ENCODE measurements around the gene CST9. TPM values are rescaled to one million over a fixed set of nuclear protein-coding genes. Genes with fewer than 3 reads are reported as not detected.

The CST9 gene, protein sequence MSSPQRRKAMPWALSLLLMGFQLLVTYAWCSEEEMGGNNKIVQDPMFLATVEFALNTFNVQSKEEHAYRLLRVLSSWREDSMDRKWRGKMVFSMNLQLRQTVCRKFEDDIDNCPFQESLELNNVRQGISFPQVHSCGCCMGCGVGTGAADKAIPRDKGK
- not detected for polyA plus RNA-seq (2013, experiment 1 of 2)
- not detected for polyA plus RNA-seq (2013, experiment 2 of 2)

DNA sequence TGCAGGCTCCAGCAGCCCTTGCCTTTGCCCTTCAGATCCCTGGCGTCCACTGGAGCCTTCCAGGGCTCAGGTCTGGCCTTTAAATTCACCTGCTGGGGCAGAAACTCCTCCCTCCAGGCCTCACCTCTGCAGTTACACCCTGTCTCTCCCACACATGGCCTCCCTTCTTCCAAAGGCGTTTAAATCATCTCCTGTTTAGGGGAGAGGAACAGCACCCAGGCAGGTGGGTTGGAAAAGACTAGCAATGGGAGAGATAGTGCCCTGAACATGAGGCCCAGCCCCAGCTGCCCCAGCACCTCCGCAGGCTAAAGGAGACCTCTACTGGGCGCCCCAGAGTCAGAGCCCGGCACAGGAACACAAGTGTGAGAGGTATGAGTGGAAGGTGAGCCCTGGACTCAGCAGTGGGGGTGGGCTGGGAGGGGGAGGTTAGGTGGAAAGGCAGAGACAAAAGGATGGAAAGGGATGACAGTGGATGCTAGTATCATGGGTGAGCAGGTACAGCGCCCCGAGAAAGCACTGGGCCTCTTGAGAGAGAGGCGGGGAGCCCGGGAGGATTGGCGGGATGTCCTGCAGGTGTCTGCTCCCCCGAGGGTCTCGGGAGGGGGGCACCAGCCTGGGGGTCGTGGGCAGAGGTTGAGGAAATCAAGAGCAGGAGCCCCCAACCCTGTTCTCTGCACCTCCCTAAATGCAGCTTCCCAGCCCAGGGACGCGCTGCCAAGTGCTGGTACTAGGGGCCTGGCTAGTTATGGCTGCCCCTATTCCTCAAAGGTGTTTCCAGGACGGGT is at the start of gene CST9:
CST9 (minus strand) TSS at position 51 of the 785 bp plus-strand sequence. CDS start 53 bp downstream, outside the sequence.
- Histone ChIP-seq H3K36me3 (replicated peaks in 1 of 2; ENCODE audit: control insufficient read depth in 2 of 2, insufficient read depth in 2 of 2, low read length in 2 of 2) (no peaks in the 10 kb centered on the region), H3K18ac (ENCODE audit: low read length) (peak within 1 kb of the TSS; percentile 42), H4K8ac (ENCODE audit: low read depth, low read length) (no peak within 1 kb of the TSS), H2BK5ac (ENCODE audit: low read length) (no peak within 1 kb of the TSS), H3K4me3 (ENCODE audit: low read length in 2 of 2) (no peak within 1 kb of the TSS), H3K79me1 (ENCODE audit: low read depth, low read length) (no peaks in the 10 kb centered on the region), H3K27ac (replicated peaks; ENCODE audit: low read length) (no peak within 1 kb of the TSS), H2AFZ (ENCODE audit: low read length) (peak within 1 kb of the TSS; percentile 12), H3K9me3 (replicated peaks in 1 of 2; ENCODE audit: control insufficient read depth in 2 of 2, insufficient read depth in 1 of 2, low read depth in 1 of 2, low read length in 2 of 2) (no peaks in the 10 kb centered on the region), H3K14ac (ENCODE audit: low read length) (no peak within 1 kb of the TSS), H3K4me1 (ENCODE audit: control insufficient read depth in 2 of 2, insufficient read depth in 1 of 2, low read depth in 1 of 2, low read length in 2 of 2) (peaks cover 0 to 9% of the 10 kb centered on the region in 2 donors), H2BK120ac (ENCODE audit: low read depth, low read length) (no peak within 1 kb of the TSS), H4K91ac (ENCODE audit: low read depth, low read length, poor library complexity) (no peak within 1 kb of the TSS), H3K9ac (ENCODE audit: low read depth, low read length, poor library complexity) (peak within 1 kb of the TSS; percentile 25), H3K4ac (ENCODE audit: low read length) (no peak within 1 kb of the TSS), H2BK15ac (ENCODE audit: low read length) (no peak within 1 kb of the TSS), H3K23ac (ENCODE audit: low read depth, low read length, poor library complexity) (no peak within 1 kb of the TSS), H2BK12ac (ENCODE audit: low read length) (no peak within 1 kb of the TSS), H2AK5ac (ENCODE audit: low read depth, low read length) (peak within 1 kb of the TSS; percentile 48), H3K4me2 (ENCODE audit: insufficient read depth, low read length, poor library complexity, severe bottlenecking) (no peak within 1 kb of the TSS), H3K27me3 (ENCODE audit: control insufficient read depth in 3 of 3, insufficient read depth in 3 of 3, low read depth in 1 of 3, low read length in 3 of 3) (peaks cover 0 to 41% (median 0%) of the 10 kb centered on the region in 3 experiments)
- WGBS, 2 donors (ENCODE audit: extremely low coverage in 2 of 2, insufficient read length in 2 of 2, insufficient replicate concordance in 1 of 2) = no CpG with 5 or more reads among the region's 16 CpGs
- no peak for DNase-seq (ENCODE audit: low spot score)

DNA sequence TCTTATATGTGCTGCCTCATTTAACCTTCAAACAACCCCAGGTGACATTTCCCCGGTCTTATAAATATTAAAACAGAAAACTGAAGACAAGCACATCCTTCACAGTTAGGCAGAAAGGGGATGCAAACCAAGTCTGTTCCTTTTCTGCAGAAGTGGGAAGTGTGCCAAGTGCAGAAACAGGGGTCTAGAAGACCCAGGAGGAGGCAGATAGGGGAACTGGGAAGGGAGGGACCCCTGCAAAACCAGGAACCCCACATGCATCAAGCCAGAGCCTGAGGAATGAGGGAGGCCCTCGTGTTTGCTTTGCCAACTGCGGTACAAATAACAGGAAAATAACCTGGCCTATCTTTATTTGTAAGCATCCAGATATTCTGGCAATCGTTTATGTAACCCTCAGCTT is 49.0 kb upstream of the CST9 start:
- H3K27me3 ChIP-seq (ENCODE audit: control insufficient read depth in 3 of 3, insufficient read depth in 3 of 3, low read depth in 1 of 3, low read length in 3 of 3) = peaks cover 0 to 44% (median 0%) of the 10 kb centered on the region in 3 experiments
- no peak overlapping the region for H4K91ac ChIP-seq (ENCODE audit: low read depth, low read length, poor library complexity)
- H3K14ac ChIP-seq (ENCODE audit: low read length) = no peak overlapping the region
- H3K4me3 ChIP-seq (ENCODE audit: low read length in 2 of 2) = no peak overlapping the region
- H3K4ac ChIP-seq (ENCODE audit: low read length) = no peak overlapping the region
- no peaks in the 10 kb centered on the region for H3K4me1 ChIP-seq (ENCODE audit: control insufficient read depth in 2 of 2, insufficient read depth in 1 of 2, low read depth in 1 of 2, low read length in 2 of 2)
- WGBS, 2 donors (ENCODE audit: extremely low coverage in 2 of 2, insufficient read length in 2 of 2, insufficient replicate concordance in 1 of 2) = no CpG with 5 or more reads among the region's 4 CpGs
- no peaks in the 10 kb centered on the region for H3K79me1 ChIP-seq (ENCODE audit: low read depth, low read length)
- H2BK120ac ChIP-seq (ENCODE audit: low read depth, low read length) = no peak overlapping the region
- no peak overlapping the region for H3K18ac ChIP-seq (ENCODE audit: low read length)
- no peak overlapping the region for H2BK12ac ChIP-seq (ENCODE audit: low read length)
- H3K23ac ChIP-seq (ENCODE audit: low read depth, low read length, poor library complexity) = no peak overlapping the region
- H2BK15ac ChIP-seq (ENCODE audit: low read length) = no peak overlapping the region
- H3K4me2 ChIP-seq (ENCODE audit: insufficient read depth, low read length, poor library complexity, severe bottlenecking) = no peak overlapping the region
- no peak overlapping the region for H3K9ac ChIP-seq (ENCODE audit: low read depth, low read length, poor library complexity)
- no peaks in the 10 kb centered on the region for H3K36me3 ChIP-seq (replicated peaks in 1 of 2; ENCODE audit: control insufficient read depth in 2 of 2, insufficient read depth in 2 of 2, low read length in 2 of 2)
- H3K9me3 ChIP-seq (replicated peaks in 1 of 2; ENCODE audit: control insufficient read depth in 2 of 2, insufficient read depth in 1 of 2, low read depth in 1 of 2, low read length in 2 of 2) = no peaks in the 10 kb centered on the region
- H2BK5ac ChIP-seq (ENCODE audit: low read length) = no peak overlapping the region
- no peak for DNase-seq (ENCODE audit: low spot score)
- H2AK5ac ChIP-seq (ENCODE audit: low read depth, low read length) = no peak overlapping the region
- H4K8ac ChIP-seq (ENCODE audit: low read depth, low read length) = no peak overlapping the region
- H3K27ac ChIP-seq (replicated peaks; ENCODE audit: low read length) = no peak overlapping the region
- H2AFZ ChIP-seq (ENCODE audit: low read length) = no peak overlapping the region

DNA sequence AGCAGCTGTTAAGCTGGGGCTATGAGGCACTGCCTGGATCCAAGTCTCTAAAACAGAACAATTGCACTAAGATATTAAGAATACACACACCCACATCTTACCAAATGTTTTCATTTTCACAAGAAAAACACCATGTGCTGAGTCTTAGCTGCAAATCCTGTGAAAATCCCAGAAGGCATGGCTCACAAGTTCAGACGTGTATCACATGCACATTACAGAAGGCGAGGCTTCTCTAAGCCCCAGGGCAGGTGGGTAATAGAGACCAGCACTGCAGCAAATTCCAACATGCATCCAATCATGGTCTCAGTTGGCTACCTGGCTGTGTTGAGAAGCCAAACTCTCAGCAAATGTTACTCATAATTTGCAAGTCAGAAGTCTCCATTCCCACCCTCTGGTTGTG is 48.3 kb upstream of the CST9 start:
- no peak overlapping the region for H3K27ac ChIP-seq (replicated peaks; ENCODE audit: low read length)
- no peak overlapping the region for H2BK15ac ChIP-seq (ENCODE audit: low read length)
- no peaks in the 10 kb centered on the region for H3K4me1 ChIP-seq (ENCODE audit: control insufficient read depth in 2 of 2, insufficient read depth in 1 of 2, low read depth in 1 of 2, low read length in 2 of 2)
- no peak overlapping the region for H3K14ac ChIP-seq (ENCODE audit: low read length)
- no CpG with 5 or more reads among the region's 2 CpGs for WGBS, 2 donors (ENCODE audit: extremely low coverage in 2 of 2, insufficient read length in 2 of 2, insufficient replicate concordance in 1 of 2)
- H3K9me3 ChIP-seq (replicated peaks in 1 of 2; ENCODE audit: control insufficient read depth in 2 of 2, insufficient read depth in 1 of 2, low read depth in 1 of 2, low read length in 2 of 2) = no peaks in the 10 kb centered on the region
- H3K36me3 ChIP-seq (replicated peaks in 1 of 2; ENCODE audit: control insufficient read depth in 2 of 2, insufficient read depth in 2 of 2, low read length in 2 of 2) = no peaks in the 10 kb centered on the region
- H3K9ac ChIP-seq (ENCODE audit: low read depth, low read length, poor library complexity) = no peak overlapping the region
- no peak overlapping the region for H2BK120ac ChIP-seq (ENCODE audit: low read depth, low read length)
- H3K18ac ChIP-seq (ENCODE audit: low read length) = no peak overlapping the region
- H3K27me3 ChIP-seq (ENCODE audit: control insufficient read depth in 3 of 3, insufficient read depth in 3 of 3, low read depth in 1 of 3, low read length in 3 of 3) = peaks cover 0 to 44% (median 0%) of the 10 kb centered on the region in 3 experiments
- H2AK5ac ChIP-seq (ENCODE audit: low read depth, low read length) = no peak overlapping the region
- DNase-seq (ENCODE audit: low spot score) = no peak
- H2BK12ac ChIP-seq (ENCODE audit: low read length) = no peak overlapping the region
- H3K23ac ChIP-seq (ENCODE audit: low read depth, low read length, poor library complexity) = no peak overlapping the region
- H2AFZ ChIP-seq (ENCODE audit: low read length) = no peak overlapping the region
- no peak overlapping the region for H3K4ac ChIP-seq (ENCODE audit: low read length)
- H3K4me3 ChIP-seq (ENCODE audit: low read length in 2 of 2) = no peak overlapping the region
- no peaks in the 10 kb centered on the region for H3K79me1 ChIP-seq (ENCODE audit: low read depth, low read length)
- H3K4me2 ChIP-seq (ENCODE audit: insufficient read depth, low read length, poor library complexity, severe bottlenecking) = no peak overlapping the region
- no peak overlapping the region for H2BK5ac ChIP-seq (ENCODE audit: low read length)
- no peak overlapping the region for H4K8ac ChIP-seq (ENCODE audit: low read depth, low read length)
- no peak overlapping the region for H4K91ac ChIP-seq (ENCODE audit: low read depth, low read length, poor library complexity)

DNA sequence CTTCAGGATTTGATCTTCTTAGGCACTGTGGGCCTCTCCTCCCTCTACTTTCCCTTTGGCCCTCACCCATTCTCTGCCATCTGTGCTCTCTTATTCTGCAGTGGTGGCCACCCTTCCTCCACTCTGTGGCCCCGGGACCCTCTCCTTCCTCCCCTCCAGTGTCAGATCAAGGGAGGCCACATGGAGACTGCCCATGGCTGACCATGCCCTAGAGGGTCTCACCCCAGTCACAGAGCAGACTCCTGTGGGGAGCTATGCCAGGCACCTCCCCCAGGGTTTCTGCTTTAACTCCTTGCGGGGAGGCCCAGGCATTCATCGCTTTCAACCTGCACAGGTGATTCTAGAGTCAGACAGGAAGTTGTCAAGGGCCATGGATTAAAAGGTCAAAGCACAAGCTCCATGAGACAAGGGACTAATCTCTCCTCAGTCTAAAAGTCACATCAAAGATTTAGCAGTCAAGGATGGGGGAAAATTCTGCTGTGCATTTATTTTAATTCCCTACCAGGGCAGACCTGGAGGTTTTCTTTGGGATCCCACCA is 47.8 kb upstream of the CST9 start:
- Histone ChIP-seq H2BK120ac (ENCODE audit: low read depth, low read length) (no peak overlapping the region), H3K4ac (ENCODE audit: low read length) (no peak overlapping the region), H3K23ac (ENCODE audit: low read depth, low read length, poor library complexity) (no peak overlapping the region), H2BK12ac (ENCODE audit: low read length) (no peak overlapping the region), H2BK5ac (ENCODE audit: low read length) (no peak overlapping the region), H3K4me3 (ENCODE audit: low read length in 2 of 2) (no peak overlapping the region), H2AFZ (ENCODE audit: low read length) (no peak overlapping the region), H3K14ac (ENCODE audit: low read length) (no peak overlapping the region), H4K8ac (ENCODE audit: low read depth, low read length) (no peak overlapping the region), H3K9me3 (replicated peaks in 1 of 2; ENCODE audit: control insufficient read depth in 2 of 2, insufficient read depth in 1 of 2, low read depth in 1 of 2, low read length in 2 of 2) (no peaks in the 10 kb centered on the region), H3K79me1 (ENCODE audit: low read depth, low read length) (no peaks in the 10 kb centered on the region), H2BK15ac (ENCODE audit: low read length) (no peak overlapping the region), H3K18ac (ENCODE audit: low read length) (peak overlapping the region; percentile 65), H3K9ac (ENCODE audit: low read depth, low read length, poor library complexity) (no peak overlapping the region), H3K27me3 (ENCODE audit: control insufficient read depth in 3 of 3, insufficient read depth in 3 of 3, low read depth in 1 of 3, low read length in 3 of 3) (peaks cover 0 to 43% (median 0%) of the 10 kb centered on the region in 3 experiments), H3K36me3 (replicated peaks in 1 of 2; ENCODE audit: control insufficient read depth in 2 of 2, insufficient read depth in 2 of 2, low read length in 2 of 2) (no peaks in the 10 kb centered on the region), H3K27ac (replicated peaks; ENCODE audit: low read length) (no peak overlapping the region), H3K4me2 (ENCODE audit: insufficient read depth, low read length, poor library complexity, severe bottlenecking) (no peak overlapping the region), H4K91ac (ENCODE audit: low read depth, low read length, poor library complexity) (no peak overlapping the region), H2AK5ac (ENCODE audit: low read depth, low read length) (no peak overlapping the region), H3K4me1 (ENCODE audit: control insufficient read depth in 2 of 2, insufficient read depth in 1 of 2, low read depth in 1 of 2, low read length in 2 of 2) (no peaks in the 10 kb centered on the region)
- DNase-seq (ENCODE audit: low spot score) = no peak
- no CpG with 5 or more reads among the region's 3 CpGs for WGBS, 2 donors (ENCODE audit: extremely low coverage in 2 of 2, insufficient read length in 2 of 2, insufficient replicate concordance in 1 of 2)

Measured in neuronal stem cell (in vitro differentiated cells).